T-helper 9 cell (primary cell): ENCODE measurements around the gene CT45A6.
"Not testable (repeated sequence)": the region's sequence is repeated elsewhere in the genome, so short reads cannot be mapped to it uniquely, and the experiment has no call there.

Experiments used
- DNase-seq: peaks from one replicate; pipeline ENCODE4 v3.0.0-alpha.2; 2020
- total RNA-seq, 2 donors: gene quantifications; one replicate each; lab custom pipeline; 2026; lab: John Stamatoyannopoulos, UW

Gene CT45A6, protein sequence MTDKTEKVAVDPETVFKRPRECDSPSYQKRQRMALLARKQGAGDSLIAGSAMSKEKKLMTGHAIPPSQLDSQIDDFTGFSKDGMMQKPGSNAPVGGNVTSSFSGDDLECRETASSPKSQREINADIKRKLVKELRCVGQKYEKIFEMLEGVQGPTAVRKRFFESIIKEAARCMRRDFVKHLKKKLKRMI
- 0 reads per million in 2 donors for total RNA-seq

DNA sequence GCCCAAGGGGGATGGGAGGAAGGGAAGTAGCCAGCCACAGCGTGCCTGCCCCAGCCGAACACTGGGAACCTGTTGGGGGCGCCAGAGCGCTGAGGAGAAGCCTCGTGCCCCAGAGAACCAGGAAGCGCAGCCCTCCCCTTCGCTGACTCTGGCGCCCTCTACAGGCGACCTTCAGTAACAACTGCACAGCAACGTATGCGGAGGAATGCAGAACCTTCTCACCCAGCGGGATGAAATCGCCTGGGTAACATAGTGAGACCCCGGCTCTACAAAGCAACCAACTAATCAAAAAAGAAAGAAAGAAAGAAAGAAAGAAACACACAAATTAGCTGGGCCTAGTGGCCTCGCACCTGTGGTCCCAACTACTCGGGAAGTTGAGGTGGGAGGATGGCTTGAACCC lies at the start of gene CT45A6:
Gene CT45A6, minus strand, starts transcription at position 101 of the 400 bp plus-strand sequence. CDS start 3,794 bp downstream, outside the sequence.
- not testable (repeated sequence) for DNase-seq

DNA sequence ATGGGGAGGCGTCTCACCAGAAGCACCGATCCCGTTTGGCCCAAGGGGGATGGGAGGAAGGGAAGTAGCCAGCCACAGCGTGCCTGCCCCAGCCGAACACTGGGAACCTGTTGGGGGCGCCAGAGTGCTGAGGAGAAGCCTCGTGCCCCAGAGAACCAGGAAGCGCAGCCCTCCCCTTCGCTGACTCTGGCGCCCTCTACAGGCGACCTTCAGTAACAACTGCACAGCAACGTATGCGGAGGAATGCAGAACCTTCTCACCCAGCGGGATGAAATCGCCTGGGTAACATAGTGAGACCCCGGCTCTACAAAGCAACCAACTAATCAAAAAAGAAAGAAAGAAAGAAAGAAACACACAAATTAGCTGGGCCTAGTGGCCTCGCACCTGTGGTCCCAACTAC lies 34.6 kb upstream of the CT45A6 start, which contains the start of gene CT45A7:
Gene CT45A7, minus strand, starts transcription at position 101 of the 400 bp plus-strand sequence. CDS start 3,747 bp downstream, outside the sequence.
- not testable (repeated sequence) for DNase-seq

DNA sequence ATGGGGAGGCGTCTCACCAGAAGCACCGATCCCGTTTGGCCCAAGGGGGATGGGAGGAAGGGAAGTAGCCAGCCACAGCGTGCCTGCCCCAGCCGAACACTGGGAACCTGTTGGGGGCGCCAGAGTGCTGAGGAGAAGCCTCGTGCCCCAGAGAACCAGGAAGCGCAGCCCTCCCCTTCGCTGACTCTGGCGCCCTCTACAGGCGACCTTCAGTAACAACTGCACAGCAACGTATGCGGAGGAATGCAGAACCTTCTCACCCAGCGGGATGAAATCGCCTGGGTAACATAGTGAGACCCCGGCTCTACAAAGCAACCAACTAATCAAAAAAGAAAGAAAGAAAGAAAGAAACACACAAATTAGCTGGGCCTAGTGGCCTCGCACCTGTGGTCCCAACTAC lies 17.3 kb upstream of the CT45A6 start, which contains the start of gene CT45A2:
Gene CT45A2, minus strand, starts transcription at position 101 of the 400 bp plus-strand sequence. CDS start 3,747 bp downstream, outside the sequence.
- DNase-seq = not testable (repeated sequence)

DNA sequence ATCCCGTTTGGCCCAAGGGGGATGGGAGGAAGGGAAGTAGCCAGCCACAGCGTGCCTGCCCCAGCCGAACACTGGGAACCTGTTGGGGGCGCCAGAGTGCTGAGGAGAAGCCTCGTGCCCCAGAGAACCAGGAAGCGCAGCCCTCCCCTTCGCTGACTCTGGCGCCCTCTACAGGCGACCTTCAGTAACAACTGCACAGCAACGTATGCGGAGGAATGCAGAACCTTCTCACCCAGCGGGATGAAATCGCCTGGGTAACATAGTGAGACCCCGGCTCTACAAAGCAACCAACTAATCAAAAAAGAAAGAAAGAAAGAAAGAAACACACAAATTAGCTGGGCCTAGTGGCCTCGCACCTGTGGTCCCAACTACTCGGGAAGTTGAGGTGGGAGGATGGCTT lies 17.2 kb downstream of the CT45A6 start, which contains the start of gene CT45A5:
Gene CT45A5, minus strand, starts transcription at position 101 of the 400 bp plus-strand sequence. CDS start 3,774 bp downstream, outside the sequence.
- not testable (repeated sequence) for DNase-seq

DNA sequence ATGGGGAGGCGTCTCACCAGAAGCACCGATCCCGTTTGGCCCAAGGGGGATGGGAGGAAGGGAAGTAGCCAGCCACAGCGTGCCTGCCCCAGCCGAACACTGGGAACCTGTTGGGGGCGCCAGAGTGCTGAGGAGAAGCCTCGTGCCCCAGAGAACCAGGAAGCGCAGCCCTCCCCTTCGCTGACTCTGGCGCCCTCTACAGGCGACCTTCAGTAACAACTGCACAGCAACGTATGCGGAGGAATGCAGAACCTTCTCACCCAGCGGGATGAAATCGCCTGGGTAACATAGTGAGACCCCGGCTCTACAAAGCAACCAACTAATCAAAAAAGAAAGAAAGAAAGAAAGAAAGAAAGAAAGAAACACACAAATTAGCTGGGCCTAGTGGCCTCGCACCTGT lies 34.5 kb downstream of the CT45A6 start, which contains the start of gene CT45A3:
Gene CT45A3, minus strand, starts transcription at position 101 of the 400 bp plus-strand sequence. CDS start 3,747 bp downstream, outside the sequence.
- not testable (repeated sequence) for DNase-seq

DNA sequence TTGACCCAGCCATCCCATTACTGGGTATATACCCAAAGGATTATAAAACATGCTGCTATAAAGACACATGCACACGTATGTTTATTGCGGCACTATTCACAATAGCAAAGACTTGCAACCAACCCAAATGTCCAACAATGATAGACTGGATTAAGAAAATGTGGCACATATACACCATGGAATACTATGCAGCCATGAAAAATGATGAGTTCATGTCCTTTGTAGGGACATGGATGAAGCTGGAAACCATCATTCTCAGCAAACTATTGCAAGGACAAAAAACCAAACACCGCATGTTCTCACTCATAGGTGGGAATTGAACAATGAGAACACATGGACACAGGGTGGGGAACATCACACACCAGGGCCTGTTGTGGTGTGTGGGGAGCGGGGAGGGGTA lies 57.8 kb downstream of the CT45A6 start:
- not testable (repeated sequence) for DNase-seq
